IPS-20b (cell line): Measurements from ENCODE around the gene STRN.

Source experiments
- H3K27ac ChIP-seq: one replicate; pipeline ENCODE4 v1.5.1; 2013; ENCODE audit warnings: low read length
- H3K27me3 ChIP-seq: 2 replicates; pipeline ENCODE4 v1.6.1; 2013; ENCODE audit warnings: mild to moderate bottlenecking, low read length, inconsistent platforms; ENCODE audit not compliant: insufficient read depth
- H3K36me3 ChIP-seq: 2 replicates; pipeline ENCODE4 v1.6.1; 2013; ENCODE audit warnings: low read depth, mild to moderate bottlenecking, inconsistent platforms, low read length, moderate library complexity; ENCODE audit not compliant: insufficient read depth
- H3K4me1 ChIP-seq: 2 replicates; pipeline ENCODE4 v1.6.1; 2013; ENCODE audit warnings: mild to moderate bottlenecking, control low read depth, inconsistent platforms, low read length, moderate library complexity; ENCODE audit not compliant: insufficient read depth
- H3K4me3 ChIP-seq: 2 replicates; pipeline ENCODE4 v1.5.1; 2013; ENCODE audit warnings: mild to moderate bottlenecking, low read length, inconsistent platforms
- H3K9ac ChIP-seq: 2 replicates; pipeline ENCODE4 v1.6.1; 2013; ENCODE audit warnings: low read depth, mild to moderate bottlenecking, inconsistent platforms, low read length, moderate library complexity
- H3K9me3 ChIP-seq: 2 replicates; pipeline ENCODE4 v1.6.1; 2013; ENCODE audit warnings: mild to moderate bottlenecking, low read depth, low read length, inconsistent platforms; ENCODE audit not compliant: insufficient read depth

Gene STRN

DNA sequence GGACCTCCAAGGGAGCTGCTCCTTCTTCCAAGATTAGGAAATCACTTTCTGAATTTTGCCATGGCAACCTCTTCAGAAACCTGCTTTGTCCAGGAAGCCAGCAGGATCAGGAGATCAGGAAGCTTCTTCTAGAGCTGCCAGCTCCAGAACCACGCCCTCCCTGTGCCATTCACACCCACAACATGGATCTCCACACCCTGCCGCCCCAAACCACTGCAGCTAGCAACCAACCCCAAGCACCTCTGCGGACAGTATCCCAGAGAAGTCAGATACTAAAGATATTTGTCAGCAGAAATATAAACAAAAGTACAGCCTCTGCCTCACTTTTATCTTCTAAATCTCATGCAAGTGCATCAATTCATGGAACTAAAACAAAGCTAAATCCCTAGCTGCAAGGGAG, 163.4 kb downstream of the STRN start:
- H3K4me1 ChIP-seq: no peaks in the 10 kb centered on the region
- no peak overlapping the region for H3K9ac ChIP-seq
- no peaks in the 10 kb centered on the region for H3K9me3 ChIP-seq
- H3K4me3 ChIP-seq: no peak overlapping the region
- no peak overlapping the region for H3K27ac ChIP-seq
- no peaks in the 10 kb centered on the region for H3K27me3 ChIP-seq
- no peaks in the 10 kb centered on the region for H3K36me3 ChIP-seq

DNA sequence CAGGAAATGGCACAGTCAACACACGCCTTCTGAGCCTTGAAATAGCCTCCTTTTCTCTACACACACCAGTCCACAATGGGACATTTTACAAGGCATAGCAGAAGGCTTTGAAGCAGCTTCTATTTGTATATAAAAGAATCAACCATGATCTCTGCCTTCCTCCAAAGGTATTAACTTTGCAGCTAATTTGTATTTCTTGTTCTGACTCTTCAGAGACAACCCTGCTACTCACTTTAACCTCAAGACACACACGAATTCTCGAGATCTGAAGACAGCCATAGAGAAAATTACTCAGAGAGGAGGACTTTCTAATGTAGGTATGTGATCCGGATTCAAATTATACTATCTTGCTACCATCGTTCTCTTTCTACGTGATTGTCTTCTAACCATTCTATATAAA, 165.2 kb downstream of the STRN start:
- H3K4me1 ChIP-seq: no peaks in the 10 kb centered on the region
- no peak overlapping the region for H3K4me3 ChIP-seq
- H3K27ac ChIP-seq: no peak overlapping the region
- no peak overlapping the region for H3K9ac ChIP-seq
- H3K9me3 ChIP-seq: no peaks in the 10 kb centered on the region
- no peaks in the 10 kb centered on the region for H3K36me3 ChIP-seq
- H3K27me3 ChIP-seq: no peaks in the 10 kb centered on the region

GRCh38 chr2:36800381-36800780, 166.0 kb downstream of the STRN start:
- H3K27ac ChIP-seq: no peak overlapping the region
- no peaks in the 10 kb centered on the region for H3K9me3 ChIP-seq
- H3K9ac ChIP-seq: no peak overlapping the region
- no peaks in the 10 kb centered on the region for H3K27me3 ChIP-seq
- no peaks in the 10 kb centered on the region for H3K4me1 ChIP-seq
- H3K4me3 ChIP-seq: no peak overlapping the region
- no peaks in the 10 kb centered on the region for H3K36me3 ChIP-seq

DNA sequence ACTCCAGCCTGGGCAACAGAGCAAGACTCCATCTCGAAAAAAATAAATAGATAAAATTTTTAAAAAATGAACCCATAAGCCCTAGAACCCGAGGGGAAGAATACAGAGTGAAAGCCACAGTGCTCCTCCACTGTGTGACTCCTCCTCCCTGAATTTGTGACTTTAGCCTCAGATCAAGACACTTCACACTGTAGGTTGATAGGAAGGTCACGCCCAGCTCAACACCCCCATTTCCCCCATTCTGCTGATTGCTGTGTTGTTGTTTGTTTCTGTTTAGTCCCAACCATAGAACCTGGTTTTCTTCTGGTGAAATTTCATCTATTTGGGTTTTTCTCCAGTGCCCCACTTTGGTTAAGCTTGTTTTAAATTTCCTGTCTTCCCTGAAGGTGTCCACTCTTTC, 167.6 kb downstream of the STRN start:
- Histone ChIP-seq H3K4me3 (no peak overlapping the region), H3K27me3 (no peaks in the 10 kb centered on the region), H3K27ac (no peak overlapping the region), H3K4me1 (no peaks in the 10 kb centered on the region), H3K9ac (no peak overlapping the region), H3K36me3 (no peaks in the 10 kb centered on the region), H3K9me3 (no peaks in the 10 kb centered on the region)

- Histone ChIP-seq H3K9me3 (no peaks in the 10 kb centered on the region), H3K4me1 (no peaks in the 10 kb centered on the region), H3K36me3 (no peaks in the 10 kb centered on the region), H3K4me3 (no peak overlapping the region), H3K27me3 (no peaks in the 10 kb centered on the region), H3K27ac (no peak overlapping the region), H3K9ac (no peak overlapping the region)
Measured at GRCh38 chr2:36797324-36798070, 168.8 kb downstream of the STRN start.
